Measurements from ENCODE around the gene ERN1.

The ERN1 gene

GRCh38 chr17:64056269-64057005 is 73.5 kb downstream of the ERN1 start:
- no peak for DNase-seq

GRCh38 chr17:64055183-64056142 is 74.5 kb downstream of the ERN1 start:
- DNase-seq, result no peak

DNA sequence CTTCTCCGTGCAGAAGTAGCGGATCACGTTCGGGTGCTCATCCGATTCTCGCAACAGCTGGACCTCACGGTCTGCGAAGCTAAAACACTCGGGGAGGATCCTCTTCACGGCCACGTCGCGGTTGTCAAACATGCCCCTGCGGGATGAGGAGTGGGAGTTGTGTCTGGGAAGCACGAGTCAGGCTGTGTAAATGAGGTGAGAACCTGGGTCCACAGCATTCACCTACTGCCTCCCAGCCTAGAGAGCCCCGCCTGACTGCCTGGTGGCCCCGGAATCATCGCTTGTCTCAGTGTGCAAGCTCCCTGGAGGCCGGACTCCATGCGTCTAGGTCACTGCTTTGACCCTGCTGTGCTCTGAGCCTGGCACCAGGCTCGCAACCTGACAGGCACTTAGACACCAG is 75.6 kb downstream of the ERN1 start:
- DNase-seq, result no peak

DNA sequence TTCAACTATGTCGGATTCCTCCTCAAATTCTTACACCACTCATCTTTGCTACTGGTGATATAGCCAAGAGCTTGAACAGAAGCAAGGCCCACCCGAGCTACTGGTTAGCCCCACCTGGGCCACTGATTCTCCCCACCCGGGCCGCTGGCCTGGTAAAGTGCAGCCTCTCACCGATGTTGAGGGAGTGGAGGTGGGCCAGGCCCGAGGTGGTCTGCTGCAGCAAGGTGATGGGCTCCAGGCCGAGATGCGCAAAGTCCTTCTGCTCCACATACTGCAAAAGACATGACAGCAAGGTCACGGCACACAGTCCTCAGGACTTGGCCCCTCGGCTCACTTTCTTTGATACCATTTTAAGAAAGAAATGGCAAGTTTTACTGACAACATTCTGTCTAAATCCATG is 76.8 kb downstream of the ERN1 start:
- no peak for DNase-seq

- DNase-seq, result no peak
These were observed 78.8 kb downstream of the ERN1 start for GRCh38 chr17:64051153-64051552.

DNA sequence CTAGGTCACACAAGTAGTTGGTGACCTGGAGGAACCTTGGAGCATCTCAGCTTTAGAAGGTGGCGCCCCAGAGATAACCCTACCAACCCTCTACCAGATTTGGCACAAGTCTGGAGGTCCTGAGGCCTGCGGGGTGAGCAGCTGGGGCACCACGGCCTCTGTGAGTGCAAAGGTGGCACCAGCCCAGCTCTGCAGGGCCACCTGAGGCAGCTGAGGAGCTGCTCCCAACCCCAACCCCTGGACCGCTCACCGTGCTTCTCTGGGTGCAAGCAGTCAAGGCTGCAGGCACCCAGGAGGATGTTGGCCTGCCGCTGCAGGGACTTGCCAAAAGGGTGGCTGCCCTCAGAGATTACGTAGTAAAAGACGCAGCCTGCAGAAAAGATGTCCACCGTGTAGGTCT is 81.1 kb downstream of the ERN1 start:
- no peak for DNase-seq

GRCh38 chr17:64045176-64045575 is 84.8 kb downstream of the ERN1 start:
- no peak for DNase-seq

GRCh38 chr17:64042700-64043485 is 87.1 kb downstream of the ERN1 start:
- DNase-seq, result no peak

DNA sequence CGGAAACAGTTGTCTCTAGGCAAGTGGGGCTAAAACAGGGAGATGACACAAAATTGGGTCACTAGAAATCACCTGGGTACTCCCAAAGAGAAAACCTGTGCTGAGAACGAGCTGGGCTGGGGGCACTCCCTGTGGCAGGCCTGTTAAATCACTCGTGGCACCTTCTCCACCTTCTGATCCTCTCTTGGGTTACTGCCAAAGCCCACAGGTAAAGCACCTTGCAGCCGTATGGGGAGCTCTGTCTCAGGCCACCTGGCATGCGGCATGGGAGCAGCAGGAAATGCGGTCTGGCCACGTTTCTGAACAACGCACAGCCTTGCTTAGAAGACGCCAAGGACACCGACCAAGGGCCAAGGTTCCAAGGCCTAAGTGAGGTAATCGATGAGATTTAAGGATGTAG is 88.0 kb downstream of the ERN1 start:
- DNase-seq, result no peak

GRCh38 chr17:64040206-64040605 is 89.7 kb downstream of the ERN1 start:
- DNase-seq, result no peak

- no peak for DNase-seq
These were observed 90.9 kb downstream of the ERN1 start for GRCh38 chr17:64039106-64039400.

- DNase-seq, result no peak
These were observed 91.4 kb downstream of the ERN1 start for GRCh38 chr17:64038331-64039105.

DNA sequence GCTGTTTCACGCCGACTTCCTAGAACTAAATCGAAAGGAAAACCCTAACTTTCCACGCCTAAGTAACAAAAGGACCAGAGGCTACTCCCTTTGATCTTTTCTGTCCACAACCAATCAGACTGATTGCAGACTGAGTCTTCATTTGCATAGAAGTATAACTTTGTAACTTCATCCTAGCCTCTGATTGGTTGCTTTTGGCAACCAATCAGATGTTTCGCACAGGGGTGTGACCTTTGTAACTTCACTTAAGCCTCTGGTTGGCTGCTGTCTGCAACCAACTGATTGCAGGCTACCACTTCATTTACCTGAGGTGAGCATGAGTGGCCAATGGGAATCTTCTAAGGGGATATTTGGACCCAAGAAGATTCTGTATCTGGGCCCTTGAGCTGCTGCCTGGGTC is 92.1 kb downstream of the ERN1 start:
- no peak for DNase-seq

- no peak for DNase-seq
These were observed 92.8 kb downstream of the ERN1 start for GRCh38 chr17:64037180-64037579.

DNA sequence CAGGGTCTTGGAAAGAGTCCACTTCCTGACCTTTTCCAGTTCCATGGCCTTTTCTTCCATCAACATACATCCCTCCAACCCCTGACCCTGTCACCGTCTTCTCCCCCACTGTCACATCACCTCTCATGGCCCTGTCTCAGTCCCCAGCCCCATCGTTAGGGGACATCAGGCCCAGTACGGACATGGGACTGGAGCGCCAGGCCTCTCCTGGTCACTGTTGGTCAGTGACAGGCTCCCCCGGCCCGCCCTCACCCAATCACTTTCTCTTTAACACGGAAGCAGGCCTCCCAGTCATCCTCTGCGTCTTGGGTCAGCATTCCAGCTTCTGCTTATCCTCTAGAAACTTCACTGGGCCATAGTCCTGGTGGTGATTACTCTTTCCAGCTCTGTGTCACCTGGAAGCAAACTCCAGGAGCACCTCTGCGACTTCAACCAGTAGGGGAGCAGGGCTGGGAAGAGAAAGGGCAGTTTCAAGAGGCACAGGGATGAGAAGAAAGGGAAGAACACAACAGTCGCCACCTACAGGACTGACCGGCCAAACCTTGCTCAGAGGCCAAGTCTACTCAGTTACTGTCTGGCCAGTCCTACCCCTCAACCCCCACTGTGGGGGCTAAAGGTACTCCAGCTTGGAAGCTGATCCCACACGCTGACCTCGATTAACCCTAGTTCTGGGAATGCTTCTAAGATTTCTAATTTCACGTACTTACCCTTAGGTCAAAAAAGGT is 93.6 kb downstream of the ERN1 start:
- DNase-seq, result no peak

DNA sequence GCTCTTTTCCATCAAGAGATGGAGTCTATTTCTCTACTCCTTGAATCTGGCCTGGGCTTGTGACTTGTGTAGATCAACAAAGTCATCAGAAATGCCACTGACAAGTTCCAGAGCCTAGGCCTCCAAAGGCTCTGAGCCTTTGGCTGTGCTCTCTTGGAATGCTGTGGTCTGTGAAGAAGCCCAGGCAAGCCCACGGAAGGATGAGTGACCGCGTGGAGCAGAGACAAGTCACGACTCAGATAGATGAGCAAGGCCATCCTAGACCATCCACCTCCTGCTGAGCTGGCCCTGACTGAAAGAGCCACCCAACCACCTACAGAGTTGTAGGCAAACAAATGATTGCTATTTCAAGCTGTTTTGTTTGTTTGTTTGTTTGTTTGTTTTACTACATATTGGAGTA is 97.9 kb downstream of the ERN1 start:
- no peak for DNase-seq

GRCh38 chr17:64028874-64029464 is 101.0 kb downstream of the ERN1 start:
- DNase-seq, result no peak

- no peak for DNase-seq
These were observed 104.1 kb downstream of the ERN1 start for GRCh38 chr17:64025732-64026294.

DNA sequence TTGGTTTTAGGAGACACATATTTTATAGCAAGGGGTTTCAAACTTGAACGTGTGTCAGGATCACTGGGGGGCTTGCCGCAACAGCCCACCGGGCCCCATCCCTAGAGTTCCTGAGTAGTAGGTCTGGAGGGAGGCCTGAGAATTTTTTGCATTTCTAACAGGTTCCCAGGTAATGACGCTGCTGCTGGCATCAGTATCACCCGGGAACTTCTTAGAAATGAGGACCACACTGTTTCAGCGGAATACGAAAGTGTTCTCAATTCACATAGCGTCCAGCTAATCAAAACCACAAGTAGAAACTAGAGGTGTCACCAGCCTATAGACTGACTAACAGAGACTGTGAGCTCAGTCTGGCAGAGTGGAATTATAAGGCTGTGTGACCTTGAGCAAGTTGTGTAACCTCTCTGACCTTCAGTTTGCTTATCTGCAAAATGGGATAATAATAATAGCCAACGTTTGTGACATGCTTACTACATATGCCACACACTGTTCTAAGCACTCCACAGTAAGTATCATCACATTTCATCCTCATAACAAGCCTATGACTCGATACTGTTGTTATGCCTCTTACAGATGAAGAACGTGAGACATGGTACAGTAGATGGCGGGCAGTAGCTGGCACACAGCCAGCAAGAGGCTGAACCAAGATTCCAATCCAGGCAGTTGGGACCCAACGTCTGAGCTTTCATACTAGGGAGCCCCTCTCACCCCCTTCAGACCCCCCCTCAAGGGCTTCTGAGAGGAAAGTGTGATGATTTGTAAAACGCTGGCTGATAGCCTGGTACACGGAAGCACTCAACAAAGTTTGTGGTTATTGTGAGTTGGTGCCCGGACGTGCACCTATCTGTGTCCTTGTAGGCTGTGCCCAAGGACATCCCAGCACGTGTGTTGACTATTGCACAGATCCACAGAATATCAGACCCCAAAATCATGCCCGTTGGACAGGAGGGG is 104.9 kb downstream of the ERN1 start:
- no peak for DNase-seq

GRCh38 chr17:64024215-64024654 is 105.7 kb downstream of the ERN1 start:
- DNase-seq, result no peak

Data from 8988T (cell line).